Heart right ventricle (tissue), 16 donors: ENCODE data around the gene FAM120B. TPM values are rescaled to one million over a fixed set of nuclear protein-coding genes. Genes with fewer than 3 reads are reported as not detected.

Experiments
- ATAC-seq, 8 donors: fragments of 200-7000 bp; cut with Tn5 transposase; one replicate each; pipeline ENCODE4 v1.9.1; 2020; ENCODE audit warnings: mild to moderate bottlenecking in 8 of 8, moderate library complexity in 8 of 8, moderate number of reproducible peaks in 1 of 8
- DNase-seq, 2 donors: peaks; one replicate each; pipeline ENCODE4 v3.0.0-alpha.2; 2020
- H3K27ac ChIP-seq, 10 donors: fragments of 200-600 bp; sonication (generic) in 2 of 10; one replicate each; pipeline versions ENCODE4 v1.5.0 to v1.8.0; 2020 to 2022; ENCODE audit warnings: mild to moderate bottlenecking in 3 of 10
- H3K27me3 ChIP-seq, 7 donors: fragments of 200-600 bp; one replicate each; pipeline ENCODE4 v1.8.0; 2021 to 2022; ENCODE audit warnings: mild to moderate bottlenecking in 2 of 7
- H3K36me3 ChIP-seq, 9 donors: fragments of 200-600 bp; sonication (generic) in 1 of 9; one replicate each; pipeline versions ENCODE4 v1.5.0 to v1.8.0; 2020 to 2022; ENCODE audit warnings: mild to moderate bottlenecking in 2 of 9
- H3K4me1 ChIP-seq, 9 donors: fragments of 200-600 bp; sonication (generic) in 1 of 9; one replicate each; pipeline versions ENCODE4 v1.5.0 to v1.8.0; 2020 to 2022; ENCODE audit warnings: mild to moderate bottlenecking in 4 of 9
- H3K4me3 ChIP-seq, 10 donors: fragments of 200-600 bp; sonication (generic) in 2 of 10; one replicate each; pipeline versions ENCODE4 v1.5.0 to v1.8.0; 2020 to 2022; ENCODE audit warnings: mild to moderate bottlenecking in 7 of 10, moderate library complexity in 2 of 10
- H3K9me3 ChIP-seq, 11 donors: fragments of 200-600 bp in 10 of 11; sonication (generic) in 2 of 11; one replicate each; pipeline versions ENCODE4 v1.5.0 to v1.8.0; 2013 to 2022; ENCODE audit warnings: mild to moderate bottlenecking in 2 of 11, control low read depth in 1 of 11, moderate library complexity in 1 of 11
- CTCF ChIP-seq, 9 donors: fragments of 200-600 bp; sonication (generic) in 2 of 9; IDR thresholded peaks; one replicate each; pipeline versions ENCODE4 v1.5.0 to v1.8.0; 2021 to 2022; ENCODE audit warnings: antibody characterized with exemption in 9 of 9, mild to moderate bottlenecking in 5 of 9, moderate library complexity in 1 of 9
- WGBS, 2 donors: extraction: QIAGEN DNeasy Blood & Tissue Kit; methylation state at CpG; one replicate each; pipeline ENCODE4 v1.1.7; 2013; ENCODE audit warnings: inconsistent platforms in 1 of 2; 5-methylcytosine and 5-hydroxymethylcytosine counted together
- intact Hi-C, 10 donors: fragments of 100-400 bp; cut with DNase I; formaldehyde crosslinking; loops; one replicate each; pipeline versions ENCODE4 v1.11.1 to v1.14.2; 2022
- polyA plus RNA-seq, 2 donors: library from polyadenylated mRNA; stranded (reverse); fragments of 200-250 nt; gene quantifications; one replicate each; pipeline ENCODE4 v1.2.3, GENCODE V29; 2013
- total RNA-seq, 10 donors: library from RNA; stranded (reverse); fragmentation: NEBNext Ultra II Directional in 3 of 10; extraction: Animal tissue kit (Norgen Biotek cat#: 25700) in 3 of 10; gene quantifications; one replicate each; pipeline versions ENCODE4 v1.2.1 to v1.2.4, GENCODE V29; 2021 to 2023
- donor health status: Arrhythmogenic right ventricular cardiomyopathy.
- donor health status: ischemic (EF 13 %, LVEDD 7.1; RV severe dilation, severe dysfunction).
- donor health status: healthy with polysubstance abuse.
- donor health status: DM: no; HTN: yes; CAD: no.
- donor health status: DM: no; HTN: no; CAD: no.
- donor health status: ischemic (EF 25% LVEDD 6.9; RV normal size, moderate dysfunction).
- donor health status: ischemic (EF 25% LVEDD 5.7; RV mildly dilated, moderate dysfunction).
- donor health status: healthy.
- donor health status: DM: yes; HTN: yes; CAD: no.
- donor health status: Ischemic cardiomyopathy.
- donor health status: ischemic (EF 35%, LVEDD 5.7; RV mildly dilated, moderate dysfunction).
- donor health status: nonischemic (EF 11% LVEDD 7.7; RV severe dilation, severe dysfunction).
- donor health status: DM: yes; HTN: yes; CAD: no.
- donor health status: PGD.
- donor health status: ischemic (EF 29% LVEDD 5.4; RV normal size, mild dysfunction).
- donor health status: nonischemic (EF 23%, LVEDD 6.1; RV moderate dilation, normal function).

Gene FAM120B
- total and polyA plus RNA-seq, 12 donors: 7.7 to 31.0 (median 23.9) TPM

GRCh38 chr6:170344631-170345576, 38.3 kb downstream of the FAM120B start:
- Histone ChIP-seq H3K4me3 (no peak overlapping the region), H3K4me1 (peaks cover 0 to 40% (median 18%) of the 10 kb centered on the region in 9 donors), H3K27ac (peak overlapping the region in 3 of 10 donors; percentile 21 to 56 (median 49)), H3K36me3 (peaks cover 0 to 74% (median 13%) of the 10 kb centered on the region in 9 donors), H3K27me3 (no peaks in the 10 kb centered on the region), H3K9me3 (no peaks in the 10 kb centered on the region)
- intact Hi-C loops: loop anchor here in 1 of 10 donors (5.0 kb wide), 1 partner anchor 38 kb away; the partner anchor contains the start of gene FAM120B
- WGBS, 2 donors: 60 to 68% methylated on average over 10 of the region's 10 CpGs
- ATAC-seq (peak in 7 of 8 donors; percentile 76 to 93 (median 88)), DNase-seq (peak in 1 of 2 donors; percentile 58)
- TF ChIP-seq CTCF (IDR thresholded peaks at IDR 0.05): no peak

GRCh38 chr6:170345662-170346061, 39.1 kb downstream of the FAM120B start:
- DNase-seq: no peak
- WGBS, 2 donors: 98 to 100% methylated on average over 3 of the region's 3 CpGs
- no peak for ATAC-seq
- Histone ChIP-seq H3K36me3 (peaks cover 0 to 78% (median 18%) of the 10 kb centered on the region in 9 donors), H3K27ac (peak overlapping the region in 2 of 10 donors; percentile 49 to 56), H3K27me3 (no peaks in the 10 kb centered on the region), H3K4me3 (no peak overlapping the region), H3K9me3 (peaks cover 0 to 2% (median 0%) of the 10 kb centered on the region in 11 donors), H3K4me1 (peaks cover 0 to 40% (median 18%) of the 10 kb centered on the region in 9 donors)
- intact Hi-C loops: no loop called here
- no peak for TF ChIP-seq CTCF (IDR thresholded peaks at IDR 0.05)

- WGBS, 2 donors: 86 to 88% methylated on average over 2 of the region's 2 CpGs
- Histone ChIP-seq H3K27me3 (no peaks in the 10 kb centered on the region), H3K4me1 (peaks cover 0 to 40% (median 18%) of the 10 kb centered on the region in 9 donors), H3K9me3 (peaks cover 0 to 12% (median 0%) of the 10 kb centered on the region in 11 donors), H3K36me3 (peaks cover 0 to 79% (median 20%) of the 10 kb centered on the region in 9 donors), H3K27ac (peak overlapping the region in 3 of 10 donors; percentile 23 to 63 (median 24)), H3K4me3 (no peak overlapping the region)
- intact Hi-C loops: no loop called here
- no peak for ATAC-seq
- TF ChIP-seq CTCF (IDR thresholded peaks at IDR 0.05): no peak
- no peak for DNase-seq
These were observed 40.1 kb downstream of the FAM120B start for GRCh38 chr6:170346649-170347048.

- 61 to 65% methylated on average over 4 of the region's 4 CpGs for WGBS, 2 donors
- Histone ChIP-seq H3K4me3 (no peak overlapping the region), H3K4me1 (peaks cover 0 to 40% (median 18%) of the 10 kb centered on the region in 9 donors), H3K36me3 (peaks cover 0 to 76% (median 20%) of the 10 kb centered on the region in 9 donors), H3K27me3 (no peaks in the 10 kb centered on the region), H3K27ac (peak overlapping the region in 3 of 10 donors; percentile 23 to 63 (median 24)), H3K9me3 (peaks cover 0 to 16% (median 0%) of the 10 kb centered on the region in 11 donors)
- intact Hi-C loops: no loop called here
- ATAC-seq (peak in 1 of 8 donors; percentile 25), DNase-seq (no peak)
- TF ChIP-seq CTCF (IDR thresholded peaks at IDR 0.05): no peak
These were observed 40.5 kb downstream of the FAM120B start for GRCh38 chr6:170347091-170347490.
